Tibial artery (tissue), 4 donors: ENCODE measurements around the gene KIAA1143.
A peak's percentile ranks its signal among the peaks of the same experiment; 100 is the strongest.

Source experiments
- DNase-seq, 2 donors: peaks; one replicate each; pipeline ENCODE4 v3.0.0-alpha.2; 2019
- H3K27ac ChIP-seq, 2 donors: fragments of 200-600 bp; sonication (generic) in 1 of 2; 1 replicate in 1 of 2; 2 replicates in 1 of 2; pipeline ENCODE4 v1.5.1; 2018 to 2019; ENCODE audit warnings: mild to moderate bottlenecking in 1 of 2
- H3K27me3 ChIP-seq, 2 donors: fragments of 200-600 bp; sonication (generic) in 1 of 2; one replicate each; pipeline versions ENCODE4 v1.5.1 to v1.6.0; 2016 to 2019
- H3K36me3 ChIP-seq, 3 donors: fragments of 200-600 bp; sonication (generic) in 2 of 3; one replicate each; pipeline ENCODE4 v1.5.1; 2016 to 2019; ENCODE audit warnings: mild to moderate bottlenecking in 2 of 3
- H3K4me1 ChIP-seq, 4 donors: fragments of 200-600 bp; sonication (generic) in 2 of 4; 1 replicate in 3 of 4; 2 replicates in 1 of 4; pipeline ENCODE4 v1.5.1; 2016 to 2019
- H3K4me3 ChIP-seq, 2 donors: fragments of 200-600 bp; sonication (generic) in 1 of 2; 1 replicate in 1 of 2; 2 replicates in 1 of 2; pipeline ENCODE4 v1.5.1; 2018 to 2019; ENCODE audit warnings: mild to moderate bottlenecking in 2 of 2
- H3K9me3 ChIP-seq, 3 donors: fragments of 200-600 bp; sonication (generic) in 1 of 3; one replicate each; pipeline ENCODE4 v1.5.1; 2016 to 2019
- intact Hi-C: fragments of 100-400 bp; cut with DNase I; formaldehyde crosslinking; loops from one replicate; pipeline ENCODE4 v1.15.0; 2023; ENCODE audit warnings: low total_unique reads
- TF ChIP-seq, protein P1 (sequence below), 2 experiments: fragments of 200-600 bp in 1 of 2; fragments of 450-650 bp in 1 of 2; IDR thresholded peaks; one replicate each; pipeline ENCODE4 v1.5.1; 2017 to 2019; ENCODE audit warnings: antibody characterized with exemption in 2 of 2, mild to moderate bottlenecking in 1 of 2, moderate library complexity in 1 of 2

KIAA1143 gene

GRCh38 chr3:44761424-44762169 lies at the start of gene KIAA1143, which contains the start of gene KIF15:
Gene KIAA1143, minus strand, starts transcription at chr3:44761619. Its CDS starts 17 bp downstream, at chr3:44761602.
Gene KIF15, plus strand, starts transcription at chr3:44761794. Its CDS starts 72 bp downstream, at chr3:44761866.
- TF ChIP-seq, protein P1, sequence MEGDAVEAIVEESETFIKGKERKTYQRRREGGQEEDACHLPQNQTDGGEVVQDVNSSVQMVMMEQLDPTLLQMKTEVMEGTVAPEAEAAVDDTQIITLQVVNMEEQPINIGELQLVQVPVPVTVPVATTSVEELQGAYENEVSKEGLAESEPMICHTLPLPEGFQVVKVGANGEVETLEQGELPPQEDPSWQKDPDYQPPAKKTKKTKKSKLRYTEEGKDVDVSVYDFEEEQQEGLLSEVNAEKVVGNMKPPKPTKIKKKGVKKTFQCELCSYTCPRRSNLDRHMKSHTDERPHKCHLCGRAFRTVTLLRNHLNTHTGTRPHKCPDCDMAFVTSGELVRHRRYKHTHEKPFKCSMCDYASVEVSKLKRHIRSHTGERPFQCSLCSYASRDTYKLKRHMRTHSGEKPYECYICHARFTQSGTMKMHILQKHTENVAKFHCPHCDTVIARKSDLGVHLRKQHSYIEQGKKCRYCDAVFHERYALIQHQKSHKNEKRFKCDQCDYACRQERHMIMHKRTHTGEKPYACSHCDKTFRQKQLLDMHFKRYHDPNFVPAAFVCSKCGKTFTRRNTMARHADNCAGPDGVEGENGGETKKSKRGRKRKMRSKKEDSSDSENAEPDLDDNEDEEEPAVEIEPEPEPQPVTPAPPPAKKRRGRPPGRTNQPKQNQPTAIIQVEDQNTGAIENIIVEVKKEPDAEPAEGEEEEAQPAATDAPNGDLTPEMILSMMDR (IDR thresholded peaks at IDR 0.05) = no peak
- intact Hi-C loops = loop anchor here (5.0 kb wide), 2 partner anchors 49 to 216 kb away; partner anchors contain the start of genes EXOSC7, ZDHHC3 and ZNF502
- H3K9me3 ChIP-seq = peaks cover 0 to 4% (median 0%) of the 10 kb centered on the region in 3 donors
- peaks cover 0 to 19% (median 12%) of the 10 kb centered on the region in 4 donors for H3K4me1 ChIP-seq
- H3K27ac ChIP-seq = peak within 1 kb of the TSS; percentile 80
- peak within 1 kb of the TSS; percentile 83 to 94 for H3K4me3 ChIP-seq
- peak; percentile 92 to 97 for DNase-seq
- H3K27me3 ChIP-seq = no peaks in the 10 kb centered on the region
- peaks cover under 1 to 21% (median 15%) of the 10 kb centered on the region in 3 donors for H3K36me3 ChIP-seq

GRCh38 chr3:44805960-44806359 lies 44.5 kb upstream of the KIAA1143 start:
- no peak overlapping the region for H3K4me3 ChIP-seq
- TF ChIP-seq, protein P1 (IDR thresholded peaks at IDR 0.05) = no peak
- no peak for DNase-seq
- no peaks in the 10 kb centered on the region for H3K4me1 ChIP-seq
- intact Hi-C loops = no loop called here
- no peaks in the 10 kb centered on the region for H3K27me3 ChIP-seq
- H3K9me3 ChIP-seq = no peaks in the 10 kb centered on the region
- H3K27ac ChIP-seq = no peak overlapping the region
- H3K36me3 ChIP-seq = no peaks in the 10 kb centered on the region

GRCh38 chr3:44803298-44803697 lies 41.9 kb upstream of the KIAA1143 start:
- intact Hi-C loops = no loop called here
- DNase-seq = no peak
- Histone ChIP-seq H3K4me3 (no peak overlapping the region), H3K27me3 (no peaks in the 10 kb centered on the region), H3K27ac (no peak overlapping the region), H3K36me3 (no peaks in the 10 kb centered on the region), H3K4me1 (no peaks in the 10 kb centered on the region), H3K9me3 (no peaks in the 10 kb centered on the region)
- TF ChIP-seq, protein P1 (IDR thresholded peaks at IDR 0.05) = no peak

DNA sequence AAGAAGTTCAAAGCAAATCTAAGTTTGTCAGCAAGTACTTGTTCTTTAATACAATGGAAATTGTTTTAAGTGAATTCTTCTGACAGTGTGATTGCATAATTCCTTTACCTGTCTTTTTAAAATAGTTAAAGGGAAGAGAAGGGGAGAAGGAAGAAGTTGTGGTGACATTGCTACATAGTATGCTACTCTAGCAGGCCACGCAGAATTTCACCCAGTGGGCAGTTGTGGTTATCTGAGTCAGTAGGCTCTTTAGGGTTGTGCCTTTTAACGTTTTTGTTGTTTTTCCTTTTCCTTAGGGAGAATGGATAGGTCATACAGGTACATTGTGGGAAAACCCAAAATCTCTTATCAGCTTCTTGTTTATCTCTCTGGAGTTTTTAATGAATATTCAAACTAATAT lies 40.6 kb upstream of the KIAA1143 start:
- Histone ChIP-seq H3K27ac (no peak overlapping the region), H3K9me3 (no peaks in the 10 kb centered on the region), H3K36me3 (no peaks in the 10 kb centered on the region), H3K4me3 (no peak overlapping the region), H3K27me3 (no peaks in the 10 kb centered on the region), H3K4me1 (no peaks in the 10 kb centered on the region)
- TF ChIP-seq, protein P1 (IDR thresholded peaks at IDR 0.05) = no peak
- no peak for DNase-seq
- intact Hi-C loops = no loop called here

DNA sequence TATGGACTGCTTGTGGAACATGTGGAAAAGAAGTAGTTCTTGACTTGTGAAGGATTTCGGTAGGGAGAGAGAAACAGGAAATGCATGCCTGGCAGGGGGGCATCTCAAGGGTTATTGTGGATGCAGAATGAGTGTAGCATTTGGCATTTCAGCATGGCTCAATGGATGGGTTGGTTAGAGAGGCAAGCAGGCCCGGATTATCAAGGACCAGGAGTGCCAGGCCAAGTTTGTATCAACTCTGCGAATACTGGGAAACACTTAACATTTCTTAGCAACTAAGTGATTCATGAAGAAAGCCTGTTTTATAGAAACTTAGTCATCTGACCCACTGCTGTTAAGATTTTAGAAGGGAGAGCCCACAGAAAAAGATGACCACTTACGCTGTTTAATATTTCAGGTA lies 33.8 kb upstream of the KIAA1143 start:
- no peak overlapping the region for H3K27ac ChIP-seq
- H3K27me3 ChIP-seq = no peaks in the 10 kb centered on the region
- H3K4me1 ChIP-seq = no peaks in the 10 kb centered on the region
- no peak for DNase-seq
- TF ChIP-seq, protein P1 (IDR thresholded peaks at IDR 0.05) = no peak
- intact Hi-C loops = no loop called here
- H3K4me3 ChIP-seq = no peak overlapping the region
- H3K9me3 ChIP-seq = no peaks in the 10 kb centered on the region
- no peaks in the 10 kb centered on the region for H3K36me3 ChIP-seq
